Loucy (cell line): ENCODE measurements around the gene TVP23A.

ENCODE experiments used
- H2AFZ ChIP-seq: fragments of 200-600 bp; sonication (generic); 2 replicates; pipeline ENCODE4 v1.6.0; 2016; ENCODE audit warnings: antibody characterized with exemption, mild to moderate bottlenecking, low read length, moderate library complexity
- H3F3A ChIP-seq: fragments of 200-600 bp; 2 replicates; pipeline ENCODE4 v1.6.0; 2016; ENCODE audit warnings: antibody characterized with exemption, low read depth, mild to moderate bottlenecking
- H3K27me3 ChIP-seq: fragments of 200-600 bp; sonication (generic); 2 replicates; pipeline ENCODE4 v1.6.1; 2014; ENCODE audit warnings: low read length, mild to moderate bottlenecking; ENCODE audit not compliant: insufficient read depth, poor library complexity, severe bottlenecking
- H3K36me3 ChIP-seq: fragments of 200-600 bp; sonication (generic); 2 replicates; pipeline ENCODE4 v1.6.1; 2016; ENCODE audit warnings: low read length; ENCODE audit not compliant: insufficient read depth
- H3K4me1 ChIP-seq: fragments of 200-600 bp; sonication (generic); 2 replicates; pipeline ENCODE4 v1.5.1; 2014; ENCODE audit warnings: low read length, mild to moderate bottlenecking; ENCODE audit not compliant: insufficient read depth, poor library complexity, severe bottlenecking
- H3K4me2 ChIP-seq: fragments of 200-600 bp; sonication (generic); 2 replicates; pipeline ENCODE4 v1.6.0; 2014; ENCODE audit warnings: antibody characterized with exemption, low read length, low read depth, mild to moderate bottlenecking; ENCODE audit not compliant: poor library complexity, severe bottlenecking
- H3K4me3 ChIP-seq: fragments of 200-600 bp; sonication (generic); 2 replicates; pipeline ENCODE4 v1.5.1; 2014; ENCODE audit warnings: low read length, mild to moderate bottlenecking, mixed read lengths; ENCODE audit not compliant: poor library complexity, severe bottlenecking
- H3K79me2 ChIP-seq: fragments of 200-600 bp; sonication (generic); 2 replicates; pipeline ENCODE4 v1.6.1; 2014; ENCODE audit warnings: low read length; ENCODE audit not compliant: insufficient read depth
- H3K9ac ChIP-seq: fragments of 200-600 bp; sonication (generic); 2 replicates; pipeline ENCODE4 v1.6.0; 2014; ENCODE audit warnings: mild to moderate bottlenecking, low read depth, low read length, moderate library complexity; ENCODE audit not compliant: poor library complexity, severe bottlenecking
- H3K9me2 ChIP-seq: fragments of 200-600 bp; sonication (generic); replicated peaks from 2 replicates; pipeline ENCODE4 v1.6.1; 2016; ENCODE audit warnings: low read depth, low read length, mixed read lengths
- H3K9me3 ChIP-seq: fragments of 200-600 bp; sonication (generic); 2 replicates; pipeline ENCODE4 v1.6.1; 2014; ENCODE audit warnings: mild to moderate bottlenecking, antibody characterized with exemption, low read length, low read depth; ENCODE audit not compliant: insufficient read depth
- H4K20me1 ChIP-seq: fragments of 200-600 bp; sonication (generic); 2 replicates; pipeline ENCODE4 v1.6.0; 2014; ENCODE audit warnings: antibody characterized with exemption, low read length, mild to moderate bottlenecking; ENCODE audit not compliant: insufficient read depth, poor library complexity, severe bottlenecking
- CTCF ChIP-seq: fragments of 200-600 bp; sonication (generic); conservative IDR thresholded peaks from 2 replicates; pipeline ENCODE4 v1.5.1; 2014; ENCODE audit warnings: mild to moderate bottlenecking, antibody characterized with exemption, low read length
- EZH2phosphoT487 ChIP-seq: fragments of 200-600 bp; IDR thresholded peaks from 2 replicates; pipeline ENCODE4 v1.6.1; 2018; ENCODE audit warnings: antibody characterized with exemption, mild to moderate bottlenecking, moderate library complexity, borderline replicate concordance

The TVP23A gene

GRCh38 chr16:10838621-10839278, 20.2 kb upstream of the TVP23A start:
- no peak for TF ChIP-seq CTCF
- TF ChIP-seq EZH2phosphoT487: no peak
- H3K9me2 ChIP-seq: no peaks in the 10 kb centered on the region

GRCh38 chr16:10836174-10836853, 17.7 kb upstream of the TVP23A start:
- H3K4me1 ChIP-seq: no peaks in the 10 kb centered on the region
- H2AFZ ChIP-seq: no peak overlapping the region
- no peaks in the 10 kb centered on the region for H3K79me2 ChIP-seq
- H3K27me3 ChIP-seq: no peaks in the 10 kb centered on the region
- no peak overlapping the region for H3K4me3 ChIP-seq
- no peak overlapping the region for H3K9ac ChIP-seq
- no peaks in the 10 kb centered on the region for H3K36me3 ChIP-seq
- no peaks in the 10 kb centered on the region for H3K9me2 ChIP-seq
- H3F3A ChIP-seq: no peaks in the 10 kb centered on the region
- TF ChIP-seq CTCF (no peak), EZH2phosphoT487 (no peak)
- H4K20me1 ChIP-seq: no peaks in the 10 kb centered on the region
- H3K9me3 ChIP-seq: no peaks in the 10 kb centered on the region
- no peak overlapping the region for H3K4me2 ChIP-seq

More at GRCh38 chr16:10838621-10839278, 20.2 kb upstream of the TVP23A start:
- H3K79me2 ChIP-seq: no peaks in the 10 kb centered on the region
- H3K9me3 ChIP-seq: no peaks in the 10 kb centered on the region
- no peaks in the 10 kb centered on the region for H4K20me1 ChIP-seq
- no peaks in the 10 kb centered on the region for H3K4me1 ChIP-seq
- no peak overlapping the region for H3K4me2 ChIP-seq
- no peaks in the 10 kb centered on the region for H3K27me3 ChIP-seq
- no peaks in the 10 kb centered on the region for H3F3A ChIP-seq
- H2AFZ ChIP-seq: no peak overlapping the region
- no peak overlapping the region for H3K4me3 ChIP-seq
- no peak overlapping the region for H3K9ac ChIP-seq
- H3K36me3 ChIP-seq: no peaks in the 10 kb centered on the region

- no peaks in the 10 kb centered on the region for H3F3A ChIP-seq
- no peaks in the 10 kb centered on the region for H3K27me3 ChIP-seq
- no peaks in the 10 kb centered on the region for H3K9me2 ChIP-seq
- H3K4me3 ChIP-seq: no peak overlapping the region
- no peaks in the 10 kb centered on the region for H3K79me2 ChIP-seq
- H3K4me2 ChIP-seq: no peak overlapping the region
- no peaks in the 10 kb centered on the region for H3K36me3 ChIP-seq
- H3K9me3 ChIP-seq: no peaks in the 10 kb centered on the region
- H4K20me1 ChIP-seq: no peaks in the 10 kb centered on the region
- no peak overlapping the region for H2AFZ ChIP-seq
- no peaks in the 10 kb centered on the region for H3K4me1 ChIP-seq
- H3K9ac ChIP-seq: no peak overlapping the region
- no peak for TF ChIP-seq EZH2phosphoT487
- TF ChIP-seq CTCF: no peak
Measured at GRCh38 chr16:10835281-10835931, 16.8 kb upstream of the TVP23A start.
